H1 (cell line): ENCODE data around the gene EMX1. TPM values are rescaled to one million over a fixed set of nuclear protein-coding genes. Genes with fewer than 3 reads are reported as not detected.

Experiments used
- CTCF ChIA-PET: fragments of 300-600 bp; sonication (Branson Sonifier 250); formaldehyde crosslinking; loops from one replicate; lab custom pipeline; 2021; ENCODE audit not compliant: partially characterized antibody; lab: Charles Lee
- POLR2A ChIA-PET: fragments of 300-600 bp; sonication (Branson Sonifier 250); formaldehyde crosslinking; loops from one replicate; lab custom pipeline; 2021; ENCODE audit warnings: inconsistent platforms; ENCODE audit not compliant: partially characterized antibody; lab: Charles Lee
- DNase-seq, 2 experiments: peaks; one replicate each; pipeline versions ENCODE4 v3.0.0 to v3.0.0-alpha.2; 2010 to 2022; ENCODE audit warnings: low spot score in 2 of 2, low read depth in 1 of 2, mixed read lengths in 1 of 2
- FAIRE-seq: peaks from 2 replicates; lab custom pipeline; 2011; peaks lifted over from hg19 to GRCh38; lab: Jason Lieb, UNC
- H2AFZ ChIP-seq: 2 replicates; pipeline ENCODE4 v1.8.1; 2012; ENCODE audit warnings: low read length, inconsistent platforms
- H2AK5ac ChIP-seq: 2 replicates; pipeline ENCODE4 v1.6.1; 2013; ENCODE audit warnings: low read depth, low read length
- H2BK120ac ChIP-seq: replicated peaks from 2 replicates; pipeline ENCODE3; 2013; ENCODE audit warnings: low read depth, low read length, inconsistent platforms
- H2BK12ac ChIP-seq: 2 replicates; pipeline ENCODE4 v1.6.1; 2013; ENCODE audit warnings: low read depth, low read length
- H2BK15ac ChIP-seq: 2 replicates; pipeline ENCODE4 v1.6.1; 2013; ENCODE audit warnings: low read length
- H2BK20ac ChIP-seq: 2 replicates; pipeline ENCODE4 v1.6.1; 2013; ENCODE audit warnings: low read length
- H2BK5ac ChIP-seq: 2 replicates; pipeline ENCODE4 v1.6.1; 2013; ENCODE audit warnings: low read depth, low read length
- H3K14ac ChIP-seq: 2 replicates; pipeline ENCODE4 v1.6.1; 2013; ENCODE audit warnings: inconsistent platforms; ENCODE audit not compliant: insufficient read length
- H3K18ac ChIP-seq: 2 replicates; pipeline ENCODE4 v1.6.1; 2013; ENCODE audit warnings: low read length; ENCODE audit errors: extremely low read depth
- H3K23ac ChIP-seq: 2 replicates; pipeline ENCODE4 v1.6.1; 2013; ENCODE audit warnings: inconsistent platforms; ENCODE audit not compliant: insufficient read length
- H3K23me2 ChIP-seq: 2 replicates; pipeline ENCODE4 v1.6.1; 2013; ENCODE audit warnings: low read depth, low read length
- H3K27ac ChIP-seq: 2 replicates; pipeline ENCODE4 v1.6.1; 2011; ENCODE audit warnings: low read depth, low read length, inconsistent platforms
- H3K27me3 ChIP-seq, 4 experiments: replicated peaks in 1 of 4; 1 replicate in 1 of 4; 2 replicates in 3 of 4; pipeline versions ENCODE4 v1.6.1 to v1.8.1; 2011 to 2013; ENCODE audit warnings: low read length in 3 of 4, mild to moderate bottlenecking in 3 of 4, inconsistent platforms in 2 of 4, mixed read lengths in 2 of 4, moderate library complexity in 1 of 4; ENCODE audit not compliant: control insufficient read depth in 3 of 4, insufficient read depth in 3 of 4; ENCODE audit errors: extremely low read depth in 1 of 4
- H3K36me3 ChIP-seq, 4 experiments: 2 replicates each; pipeline versions ENCODE4 v1.6.1 to v1.8.1; 2011 to 2013; ENCODE audit warnings: mild to moderate bottlenecking in 4 of 4, low read length in 3 of 4, moderate library complexity in 2 of 4, control low read depth in 1 of 4, inconsistent platforms in 1 of 4; ENCODE audit not compliant: insufficient read depth in 4 of 4, control insufficient read depth in 2 of 4
- H3K4ac ChIP-seq: replicated peaks from 2 replicates; pipeline ENCODE3; 2013; ENCODE audit warnings: low read length, low read depth, mixed read lengths, inconsistent platforms; ENCODE audit not compliant: insufficient read length
- H3K4me1 ChIP-seq, 4 experiments: replicated peaks in 1 of 4; 1 replicate in 1 of 4; 2 replicates in 3 of 4; pipeline versions ENCODE4 v1.6.1 to v1.8.1; 2011 to 2013; ENCODE audit warnings: low read length in 3 of 4, inconsistent platforms in 2 of 4, mixed read lengths in 1 of 4; ENCODE audit not compliant: insufficient read depth in 4 of 4, control insufficient read depth in 3 of 4
- H3K4me2 ChIP-seq, 2 experiments: 2 replicates each; pipeline versions ENCODE4 v1.6.1 to v1.8.1; 2011 to 2013; ENCODE audit warnings: low read depth in 2 of 2, low read length in 2 of 2, control low read depth in 1 of 2, inconsistent platforms in 1 of 2, mild to moderate bottlenecking in 1 of 2; ENCODE audit not compliant: insufficient read depth in 1 of 2
- H3K4me3 ChIP-seq, 4 experiments: fragments of 200-600, 300-600 bp in 1 of 4; sonication (generic), shearing (Covaris generic), sonication (Bioruptor Twin) in 1 of 4; 2 replicates each; pipeline versions ENCODE4 v1.5.1 to v1.8.1; 2011 to 2016; ENCODE audit warnings: low read length in 4 of 4, low read depth in 3 of 4, control low read depth in 2 of 4, inconsistent platforms in 2 of 4, mild to moderate bottlenecking in 2 of 4, mixed read lengths in 1 of 4, moderate library complexity in 1 of 4; ENCODE audit not compliant: insufficient read depth in 2 of 4; ENCODE audit errors: extremely low read depth in 1 of 4
- H3K56ac ChIP-seq: replicated peaks from 2 replicates; pipeline ENCODE3; 2013; ENCODE audit warnings: low read depth, mild to moderate bottlenecking, mixed read lengths, low read length, inconsistent platforms; ENCODE audit not compliant: insufficient read length
- H3K79me1 ChIP-seq: 2 replicates; pipeline ENCODE4 v1.6.1; 2013; ENCODE audit warnings: low read depth, low read length, control low read depth
- H3K79me2 ChIP-seq, 2 experiments: 2 replicates each; pipeline versions ENCODE4 v1.6.1 to v1.8.1; 2012 to 2013; ENCODE audit warnings: low read length in 2 of 2, mild to moderate bottlenecking in 2 of 2, inconsistent platforms in 1 of 2; ENCODE audit not compliant: insufficient read depth in 2 of 2, control insufficient read depth in 1 of 2
- H3K9ac ChIP-seq, 4 experiments: replicated peaks in 1 of 4; 1 replicate in 1 of 4; 2 replicates in 3 of 4; pipeline versions ENCODE4 v1.6.1 to v1.8.1; 2011 to 2013; ENCODE audit warnings: low read depth in 3 of 4, low read length in 3 of 4, control low read depth in 2 of 4, mild to moderate bottlenecking in 2 of 4, moderate library complexity in 2 of 4, inconsistent platforms in 1 of 4; ENCODE audit errors: extremely low read depth in 1 of 4
- H3K9me3 ChIP-seq, 2 experiments: 2 replicates each; pipeline versions ENCODE4 v1.6.1 to v1.8.1; 2012 to 2013; ENCODE audit warnings: mild to moderate bottlenecking in 2 of 2, moderate library complexity in 2 of 2, control low read depth in 1 of 2, inconsistent platforms in 1 of 2, low read depth in 1 of 2, low read length in 1 of 2, mixed read lengths in 1 of 2; ENCODE audit not compliant: insufficient read depth in 2 of 2
- H4K20me1 ChIP-seq, 2 experiments: replicated peaks in 1 of 2; 2 replicates each; pipeline versions ENCODE3 to v1.8.1; 2011 to 2013; ENCODE audit warnings: inconsistent platforms in 2 of 2, low read length in 2 of 2, mild to moderate bottlenecking in 1 of 2; ENCODE audit not compliant: insufficient read depth in 2 of 2, control insufficient read depth in 1 of 2
- H4K5ac ChIP-seq: 2 replicates; pipeline ENCODE4 v1.6.1; 2013; ENCODE audit warnings: low read length, low read depth, mixed read lengths, inconsistent platforms; ENCODE audit not compliant: insufficient read length
- H4K8ac ChIP-seq: 2 replicates; pipeline ENCODE4 v1.8.0; 2013; ENCODE audit warnings: mild to moderate bottlenecking, moderate library complexity, low read length, inconsistent platforms; ENCODE audit not compliant: insufficient read depth; ENCODE audit errors: extremely low read depth
- H4K91ac ChIP-seq: replicated peaks from 2 replicates; pipeline ENCODE3; 2013; ENCODE audit warnings: low read length, mixed read lengths, inconsistent platforms; ENCODE audit not compliant: insufficient read length
- NRF1 ChIP-seq: IDR thresholded peaks from 2 replicates; pipeline ENCODE4 v1.6.1; 2011; ENCODE audit warnings: mild to moderate bottlenecking, low read depth, low read length, improper control_type of control experiment
- WGBS, 2 experiments: shearing (Covaris generic) in 1 of 2; methylation state at CpG; one replicate each; pipeline versions ENCODE4 v1.1.6 to v1.1.7; 2013 to 2015; ENCODE audit warnings: low lambda C conversion rate in 2 of 2, mixed read lengths in 2 of 2, inconsistent platforms in 1 of 2, low coverage in 1 of 2, missing lambda C conversion rate in 1 of 2; ENCODE audit not compliant: insufficient replicate concordance in 2 of 2, insufficient coverage in 1 of 2, insufficient read length in 1 of 2; ENCODE audit errors: extremely low coverage in 1 of 2, missing lambda C conversion rate in 1 of 2; 5-methylcytosine and 5-hydroxymethylcytosine counted together
- polyA plus RNA-seq, 7 experiments: library from polyadenylated mRNA; depleted of rRNA in 3 of 7; stranded (reverse) in 5 of 7; unstranded in 2 of 7; fragments of >200 nt in 5 of 7; fragments of 200-250 nt in 2 of 7; gene quantifications; 1 replicate in 5 of 7; 2 replicates in 1 of 7; 4 replicates in 1 of 7; pipeline versions ENCODE4 v1.2.1 to v1.2.3, GENCODE V29; 2011 to 2013; ENCODE audit warnings: missing spikeins in 2 of 7, mixed read lengths in 2 of 7
- total RNA-seq: library from RNA; stranded (reverse); fragmentation: NEBNext Ultra II Directional; extraction: Animal tissue kit (Norgen Biotek cat#: 25700); gene quantifications from 2 replicates; pipeline ENCODE4 v1.2.1, GENCODE V29; 2021

EMX1 gene
- total and polyA plus RNA-seq, 2 of the 8 experiments (the other 6 are each of a cell fraction or from before 2014, with no cell fraction given) = 2.4 to 4.9 TPM

DNA sequence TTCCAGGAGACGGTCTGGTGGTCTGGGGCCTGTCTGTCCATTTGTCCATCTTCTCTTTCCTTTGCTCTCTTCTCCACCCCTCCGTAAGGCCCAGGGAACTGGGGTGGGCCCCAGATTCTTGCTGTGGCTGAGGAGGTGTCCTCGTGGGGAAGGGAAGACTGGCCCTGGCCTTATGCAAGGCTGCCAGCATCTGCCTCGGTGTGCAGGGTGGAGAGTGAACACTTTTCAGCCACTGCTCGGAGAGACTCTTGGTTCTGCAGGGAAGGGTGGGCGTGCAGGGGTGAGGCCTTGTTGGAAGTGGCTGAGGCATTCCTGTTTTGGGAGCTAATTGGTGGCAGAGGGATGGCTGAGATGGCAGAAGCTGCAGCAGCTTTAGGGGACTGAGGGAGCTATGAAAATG, 23.0 kb downstream of the EMX1 start:
- H3K79me1 ChIP-seq = no peaks in the 10 kb centered on the region
- 89% methylated on average over 5 of the region's 6 CpGs; no CpG with 5 or more reads in 1 of the 2 experiments for WGBS, 2 experiments
- H2BK120ac ChIP-seq = peak overlapping the region; percentile 78
- no peak for TF ChIP-seq NRF1

More for the DNA sequence above, 23.0 kb downstream of the EMX1 start:
- Histone ChIP-seq H2BK5ac (peak overlapping the region; percentile 48; the same call in 1 of the 2 replicates), H3K18ac (peak overlapping the region; percentile 25; the same call in 1 of the 2 replicates), H2BK15ac (no peak overlapping the region), H3K79me2 (no peaks in the 10 kb centered on the region), H4K91ac (peak overlapping the region; percentile 13), H3K4me3 (no peak overlapping the region), H3K56ac (no peak overlapping the region), H3K9me3 (no peaks in the 10 kb centered on the region), H3K4ac (no peak overlapping the region), H3K23me2 (no peaks in the 10 kb centered on the region), H3K27ac (no peak overlapping the region), H4K20me1 (no peaks in the 10 kb centered on the region), H3K27me3 (peaks cover 0 to 2% (median 0%) of the 10 kb centered on the region in 4 experiments; a peak in 2 of 7 replicates), H3K14ac (no peak overlapping the region), H2AFZ (no peak overlapping the region), H2BK20ac (peak overlapping the region; percentile 93; the same call in 1 of the 2 replicates), H4K5ac (no peak overlapping the region), H3K4me2 (peak overlapping the region in 1 of 2 experiments; percentile 6; a peak in 1 of 4 replicates), H3K36me3 (no peaks in the 10 kb centered on the region), H2BK12ac (0 out of 2 replicates have a peak overlapping the region, but pooled peaks have one; percentile 60), H2AK5ac (no peak overlapping the region), H4K8ac (no peak overlapping the region), H3K23ac (no peak overlapping the region), H3K4me1 (peaks cover 0 to 22% (median 15%) of the 10 kb centered on the region in 4 experiments; a peak in 6 of 7 replicates), H3K9ac (no peak overlapping the region)
- no peak for FAIRE-seq
- no peak for DNase-seq
- POLR2A ChIA-PET = interaction anchor here (0.8 to 2.4 kb wide), 8 partner anchors 11 to 23 kb away, joined by 3 to 11 read pairs (median 4); partner anchors contain the start of gene EMX1
- CTCF ChIA-PET = interaction anchor here (0.6 to 25.6 kb wide), 12 partner anchors 9 to 247 kb away, joined by 3 to 490 read pairs (median 5); partner anchors contain the start of gene EMX1
